Activated CD4-positive, alpha-beta T cell treated with anti-CD3 and anti-CD28 coated beads, Interleukin-2, Interleukin-4, amounts not matched to agents 100 ng/mL and 50 ng/mL, durations not matched to agents 16 hours and 8 hours (primary cell): Measurements from ENCODE around the gene MAD1L1.

Source experiments
- DNase-seq: peaks from one replicate; pipeline ENCODE4 v3.0.0-alpha.2; 2020; ENCODE audit warnings: low spot score

The MAD1L1 gene

GRCh38 chr7:2030475-2031450 is 202.0 kb downstream of the MAD1L1 start:
- DNase-seq = no peak

DNA sequence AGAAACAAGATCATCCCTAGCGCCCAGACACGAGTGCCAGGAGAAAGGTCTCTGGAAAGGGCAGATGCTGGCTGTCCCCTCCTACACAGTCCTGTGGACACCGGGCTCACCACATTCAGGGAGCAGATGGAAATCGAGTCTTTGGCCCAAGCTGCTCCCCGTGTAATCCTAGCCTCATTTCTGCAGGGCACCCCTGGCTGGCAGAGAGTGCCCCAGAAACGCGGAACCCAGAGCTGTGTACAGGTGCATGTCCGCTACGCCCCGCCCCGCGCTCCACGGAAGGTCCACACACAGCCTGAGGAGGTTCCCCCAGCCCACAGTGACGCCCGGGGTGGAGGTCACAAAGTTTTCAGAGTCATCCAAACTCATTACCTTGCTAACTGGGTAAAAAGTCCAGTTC is 202.8 kb downstream of the MAD1L1 start:
- no peak for DNase-seq

GRCh38 chr7:2029211-2029905 is 203.4 kb downstream of the MAD1L1 start:
- no peak for DNase-seq

- DNase-seq = no peak
Measured at GRCh38 chr7:2028733-2029132, 204.0 kb downstream of the MAD1L1 start.

GRCh38 chr7:2025188-2025587 is 207.6 kb downstream of the MAD1L1 start:
- DNase-seq = no peak

- no peak for DNase-seq
Measured at GRCh38 chr7:2024567-2024918, 208.2 kb downstream of the MAD1L1 start.

- DNase-seq = no peak
Measured at GRCh38 chr7:2023877-2024566, 208.7 kb downstream of the MAD1L1 start.

DNA sequence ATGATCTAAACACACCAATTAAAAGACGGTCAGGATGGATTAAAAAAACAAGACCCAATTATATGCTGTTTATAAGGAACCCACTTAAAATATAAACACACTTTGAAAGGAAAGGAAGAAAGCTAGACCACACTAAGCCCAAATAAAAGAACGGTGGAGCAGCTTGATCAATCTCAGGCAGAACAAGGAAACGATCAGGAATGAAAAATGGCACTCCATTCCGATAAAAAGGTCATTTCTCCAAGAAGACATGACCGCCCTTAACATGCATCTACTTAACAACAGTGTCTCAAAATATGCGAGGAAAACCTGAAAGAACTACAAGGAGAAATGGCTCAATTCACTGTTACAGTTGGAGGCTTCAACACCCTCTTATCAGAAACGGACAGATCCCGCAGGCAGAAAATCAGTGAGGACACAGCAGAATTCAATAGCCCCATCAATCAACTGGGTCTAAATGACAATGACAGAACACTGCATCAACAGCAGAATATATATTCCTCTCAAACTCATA is 210.0 kb downstream of the MAD1L1 start:
- no peak for DNase-seq

GRCh38 chr7:2022021-2022409 is 210.7 kb downstream of the MAD1L1 start:
- DNase-seq = no peak

- peak; percentile 11 for DNase-seq
Measured at GRCh38 chr7:2019711-2020511, 212.8 kb downstream of the MAD1L1 start.

- DNase-seq = no peak
Measured at GRCh38 chr7:2019461-2019710, 213.4 kb downstream of the MAD1L1 start.

DNA sequence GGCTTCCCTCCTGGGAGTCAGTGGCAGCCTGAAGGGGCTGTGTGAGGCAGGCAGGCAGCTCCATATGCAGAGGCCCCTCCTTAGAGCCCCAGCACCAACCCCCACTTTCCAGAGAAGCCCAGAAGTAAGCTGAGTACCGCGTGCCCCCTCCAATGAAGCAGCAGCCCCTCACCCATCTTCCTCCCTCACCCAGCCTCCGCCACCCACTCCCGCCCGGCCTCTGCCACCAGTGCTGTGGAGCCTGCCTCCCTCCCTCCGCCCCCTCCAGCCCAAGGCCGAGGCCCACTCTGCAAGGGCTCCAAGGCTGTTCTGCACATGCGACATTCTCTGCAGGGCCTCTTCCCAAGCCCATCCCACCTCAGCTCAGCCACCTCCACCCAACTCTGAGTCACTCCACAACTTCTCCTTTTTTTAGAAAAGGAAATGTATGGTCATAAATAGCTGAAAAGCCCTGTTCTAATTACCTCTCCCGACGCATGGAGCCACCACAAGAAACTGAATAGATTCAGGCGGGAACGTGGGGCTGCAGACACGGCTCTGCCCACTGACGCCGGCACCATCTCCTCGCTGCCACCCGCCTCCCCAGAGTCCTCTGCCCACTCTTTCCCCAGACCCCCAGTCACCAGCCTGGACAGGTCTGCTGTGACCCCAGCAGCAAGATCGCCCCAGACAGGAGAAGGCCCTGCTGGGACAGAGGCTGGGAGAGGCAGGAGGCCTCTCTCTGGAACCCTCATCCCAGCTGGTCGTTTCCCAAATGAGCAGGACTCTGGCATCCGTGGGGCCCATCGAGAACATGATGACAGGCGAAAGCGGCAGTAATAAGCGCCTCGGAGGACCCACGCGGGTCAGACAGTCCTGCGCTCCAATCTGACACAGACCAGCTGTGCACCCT is 213.9 kb downstream of the MAD1L1 start:
- DNase-seq = no peak

- DNase-seq = no peak
Measured at GRCh38 chr7:2017914-2018568, 214.7 kb downstream of the MAD1L1 start.

- DNase-seq = no peak
Measured at GRCh38 chr7:2017481-2017891, 215.3 kb downstream of the MAD1L1 start.

DNA sequence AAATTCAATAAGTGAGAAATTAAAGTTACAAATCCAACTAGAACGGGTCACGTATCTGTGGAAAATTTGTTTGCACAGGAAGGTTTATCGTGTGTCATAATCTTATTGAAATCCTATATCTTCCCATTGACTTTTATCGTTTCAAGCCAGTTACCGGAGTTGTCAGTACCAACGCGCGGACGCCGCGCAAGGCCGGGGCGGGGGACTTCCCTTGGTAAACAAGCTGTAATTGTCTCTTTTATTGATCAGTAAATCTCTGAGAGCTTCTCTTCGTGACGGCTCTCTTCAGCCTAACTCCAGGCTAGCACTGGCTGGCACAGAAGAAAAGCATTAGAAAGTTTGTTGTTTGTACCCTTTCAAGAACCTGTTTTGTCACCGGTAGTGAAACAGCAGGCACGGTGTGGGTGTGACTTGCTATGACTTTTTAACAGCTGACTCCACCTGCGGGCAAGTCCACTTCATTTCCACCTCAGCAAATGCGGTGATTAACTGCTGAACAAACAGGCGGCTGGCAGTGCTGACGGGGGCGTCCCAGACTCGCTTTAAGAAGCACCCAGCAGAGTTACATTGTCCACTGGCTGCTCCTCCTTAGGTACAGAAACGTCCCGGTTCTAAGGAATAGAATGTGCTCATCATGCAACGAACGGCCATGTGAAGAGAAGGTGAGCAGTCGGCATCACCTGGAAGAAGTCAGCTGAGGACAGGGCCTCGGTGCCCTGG is 215.8 kb downstream of the MAD1L1 start:
- no peak for DNase-seq

GRCh38 chr7:2016021-2016631 is 216.6 kb downstream of the MAD1L1 start:
- DNase-seq = no peak

GRCh38 chr7:2015251-2015871 is 217.4 kb downstream of the MAD1L1 start:
- DNase-seq = no peak

GRCh38 chr7:2014391-2015241 is 218.1 kb downstream of the MAD1L1 start:
- no peak for DNase-seq
